Measurements from ENCODE around the gene SCN8A.

DNA sequence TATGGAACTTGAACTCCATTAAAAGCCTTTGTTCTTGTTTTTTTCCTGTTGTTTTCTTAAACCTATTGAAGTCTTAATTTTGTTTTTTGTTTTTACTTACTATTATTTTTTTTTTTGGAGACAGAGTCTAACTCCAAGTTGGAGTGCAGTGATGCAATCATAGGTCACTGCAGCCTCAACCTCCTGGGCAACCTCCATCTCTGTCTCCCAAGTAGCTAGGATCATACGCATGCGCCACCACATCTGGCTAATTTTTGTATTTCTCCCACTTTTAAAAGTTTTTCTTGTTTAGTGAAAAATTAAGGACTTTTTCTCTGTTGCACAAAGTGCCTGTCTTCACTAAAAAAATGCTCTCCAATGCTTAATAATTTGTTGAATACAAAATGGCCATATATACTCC lies 76.2 kb downstream of the SCN8A start:
- TF ChIP-seq POLR2A (IDR thresholded peaks at IDR 0.05) (no peak), POLR2AphosphoS5 (IDR thresholded peaks at IDR 0.05) (no peak)
- TF ChIP-seq, protein P1, sequence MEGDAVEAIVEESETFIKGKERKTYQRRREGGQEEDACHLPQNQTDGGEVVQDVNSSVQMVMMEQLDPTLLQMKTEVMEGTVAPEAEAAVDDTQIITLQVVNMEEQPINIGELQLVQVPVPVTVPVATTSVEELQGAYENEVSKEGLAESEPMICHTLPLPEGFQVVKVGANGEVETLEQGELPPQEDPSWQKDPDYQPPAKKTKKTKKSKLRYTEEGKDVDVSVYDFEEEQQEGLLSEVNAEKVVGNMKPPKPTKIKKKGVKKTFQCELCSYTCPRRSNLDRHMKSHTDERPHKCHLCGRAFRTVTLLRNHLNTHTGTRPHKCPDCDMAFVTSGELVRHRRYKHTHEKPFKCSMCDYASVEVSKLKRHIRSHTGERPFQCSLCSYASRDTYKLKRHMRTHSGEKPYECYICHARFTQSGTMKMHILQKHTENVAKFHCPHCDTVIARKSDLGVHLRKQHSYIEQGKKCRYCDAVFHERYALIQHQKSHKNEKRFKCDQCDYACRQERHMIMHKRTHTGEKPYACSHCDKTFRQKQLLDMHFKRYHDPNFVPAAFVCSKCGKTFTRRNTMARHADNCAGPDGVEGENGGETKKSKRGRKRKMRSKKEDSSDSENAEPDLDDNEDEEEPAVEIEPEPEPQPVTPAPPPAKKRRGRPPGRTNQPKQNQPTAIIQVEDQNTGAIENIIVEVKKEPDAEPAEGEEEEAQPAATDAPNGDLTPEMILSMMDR (IDR thresholded peaks at IDR 0.05) = no peak

All from prostate gland (tissue), 2 donors.